Transverse colon (tissue), 3 donors: Measurements from ENCODE around the gene WDR64.
"Not testable (repeated sequence)": the region's sequence is repeated elsewhere in the genome, so short reads cannot be mapped to it uniquely, and the experiment has no call there.

Experiments
- CTCF ChIP-seq, 5 experiments: fragments of 200-600 bp in 3 of 5; fragments of 450-650 bp in 2 of 5; sonication (generic) in 3 of 5; IDR thresholded peaks; 1 replicate in 2 of 5; 2 replicates in 3 of 5; pipeline ENCODE4 v1.5.1; 2016 to 2017; ENCODE audit warnings: antibody characterized with exemption in 5 of 5, inconsistent platforms in 3 of 5, mild to moderate bottlenecking in 2 of 5, moderate library complexity in 1 of 5
- POLR2A ChIP-seq: fragments of 450-650 bp; IDR thresholded peaks from one replicate; pipeline ENCODE4 v1.6.1; 2016; ENCODE audit warnings: antibody characterized with exemption, mild to moderate bottlenecking, moderate library complexity

GRCh38 chr1:241659016-241659415, 6.9 kb downstream of the WDR64 start:
- not testable (repeated sequence) for TF ChIP-seq POLR2A; CTCF (IDR thresholded peaks at IDR 0.05)
